H1 (cell line): ENCODE data around the gene FBXO21.

Experiments
- CHD2 ChIP-seq: IDR thresholded peaks from 2 replicates; pipeline ENCODE4 v1.6.1; 2012; ENCODE audit warnings: low read length, improper control_type of control experiment
- EP300 ChIP-seq, 2 experiments: IDR thresholded peaks; 1 replicate in 1 of 2; 2 replicates in 1 of 2; pipeline ENCODE4 v1.6.1; 2011 to 2012; ENCODE audit warnings: low read depth in 2 of 2, low read length in 2 of 2, mild to moderate bottlenecking in 2 of 2, borderline replicate concordance in 1 of 2, inconsistent platforms in 1 of 2, moderate library complexity in 1 of 2
- EZH2 ChIP-seq: fragments of 200-600 bp; sonication (generic); IDR thresholded peaks from 2 replicates; pipeline ENCODE4 v1.7.1; 2012; ENCODE audit warnings: low read depth, mild to moderate bottlenecking, moderate library complexity, low read length, inconsistent platforms; ENCODE audit not compliant: severe bottlenecking
- FOSL1 ChIP-seq: IDR thresholded peaks from 2 replicates; pipeline ENCODE4 v1.6.1; 2011; ENCODE audit warnings: mild to moderate bottlenecking, low read depth, low read length, moderate library complexity; ENCODE audit not compliant: insufficient read depth
- MAX ChIP-seq: IDR thresholded peaks from 2 replicates; pipeline ENCODE4 v1.6.1; 2012; ENCODE audit warnings: inconsistent platforms
- POLR2AphosphoS5 ChIP-seq: IDR thresholded peaks from 2 replicates; pipeline ENCODE4 v1.6.1; 2011; ENCODE audit warnings: low read depth, low read length
- TF ChIP-seq, protein P1 (sequence below): IDR thresholded peaks from 2 replicates; pipeline ENCODE4 v1.6.1; 2011; ENCODE audit warnings: low read length, improper control_type of control experiment

DNA sequence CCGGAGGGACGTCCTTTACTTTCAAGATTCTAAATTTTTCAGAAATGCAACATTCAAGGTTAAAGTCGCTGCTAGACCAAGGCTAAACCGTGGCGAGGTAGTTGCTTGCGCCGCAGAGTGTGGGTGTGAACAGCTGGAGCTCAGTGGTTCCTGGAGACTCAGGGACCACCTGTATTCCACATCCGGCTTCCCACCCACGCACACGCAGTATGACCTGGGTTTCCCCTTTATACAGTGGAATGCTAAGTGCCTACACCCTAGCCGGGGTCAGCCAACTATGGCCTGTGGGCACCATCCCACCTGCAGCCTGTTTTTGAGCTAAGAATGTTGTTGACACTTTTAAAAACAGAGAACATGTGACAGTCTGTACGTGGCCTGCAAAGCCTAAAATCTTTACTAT, 48.2 kb downstream of the FBXO21 start:
- TF ChIP-seq MAX (no peak), EP300 (IDR thresholded peaks at IDR 0.05; ENCODE audit: borderline replicate concordance in 1 of 2, low read depth in 2 of 2, low read length in 2 of 2) (no peak), EZH2 (no peak), CHD2 (no peak), POLR2AphosphoS5 (no peak), FOSL1 (no peak)
- TF ChIP-seq, protein P1, sequence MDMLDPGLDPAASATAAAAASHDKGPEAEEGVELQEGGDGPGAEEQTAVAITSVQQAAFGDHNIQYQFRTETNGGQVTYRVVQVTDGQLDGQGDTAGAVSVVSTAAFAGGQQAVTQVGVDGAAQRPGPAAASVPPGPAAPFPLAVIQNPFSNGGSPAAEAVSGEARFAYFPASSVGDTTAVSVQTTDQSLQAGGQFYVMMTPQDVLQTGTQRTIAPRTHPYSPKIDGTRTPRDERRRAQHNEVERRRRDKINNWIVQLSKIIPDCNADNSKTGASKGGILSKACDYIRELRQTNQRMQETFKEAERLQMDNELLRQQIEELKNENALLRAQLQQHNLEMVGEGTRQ = no peak
